Measurements from ENCODE around the gene MCAT. TPM values are rescaled to one million over a fixed set of nuclear protein-coding genes. Genes with fewer than 3 reads are reported as not detected.

Gene MCAT
- polyA plus RNA-seq, 1 experiment = 19.4 TPM

GRCh38 chr22:43157874-43158546 lies 14.8 kb upstream of the MCAT start:
- TF ChIP-seq CTCF (IDR thresholded peaks at IDR 0.05; ENCODE audit: insufficient read depth, low read depth, low read length) = no peak
- ChIA-PET CTCF (interaction anchor here (1.2 kb wide), 1 partner anchor 30 kb away, joined by 4 read pairs; no protein-coding TSS in a partner anchor), POLR2A (no interaction called here)

GRCh38 chr22:43156413-43156812 lies 13.2 kb upstream of the MCAT start:
- ChIA-PET CTCF (no interaction called here), POLR2A (no interaction called here)
- DNase-seq (ENCODE audit: low read depth) = no peak
- H3K27me3 ChIP-seq (ENCODE audit: control insufficient read depth, insufficient read depth, low read length) = no peaks in the 10 kb centered on the region
- H3K4me3 ChIP-seq (ENCODE audit: low read depth, low read length) = no peak overlapping the region
- H3K36me3 ChIP-seq (ENCODE audit: control insufficient read depth, insufficient read depth, low read length) = peaks cover 14% of the 10 kb centered on the region
- TF ChIP-seq CTCF (IDR thresholded peaks at IDR 0.05; ENCODE audit: insufficient read depth, low read depth, low read length) = no peak

More at GRCh38 chr22:43157874-43158546, 14.8 kb upstream of the MCAT start:
- no peak for DNase-seq (ENCODE audit: low read depth)
- Histone ChIP-seq H3K27me3 (ENCODE audit: control insufficient read depth, insufficient read depth, low read length) (no peaks in the 10 kb centered on the region), H3K4me3 (ENCODE audit: low read depth, low read length) (no peak overlapping the region), H3K36me3 (ENCODE audit: control insufficient read depth, insufficient read depth, low read length) (peaks cover 21% of the 10 kb centered on the region)

- Histone ChIP-seq H3K4me3 (ENCODE audit: low read depth, low read length) (no peak overlapping the region), H3K27me3 (ENCODE audit: control insufficient read depth, insufficient read depth, low read length) (no peaks in the 10 kb centered on the region), H3K36me3 (ENCODE audit: control insufficient read depth, insufficient read depth, low read length) (peaks cover 12% of the 10 kb centered on the region)
- ChIA-PET POLR2A (no interaction called here), CTCF (interaction anchor here (1.0 kb wide), 1 partner anchor 9 kb away, joined by 4 read pairs; no protein-coding TSS in a partner anchor)
- TF ChIP-seq CTCF (IDR thresholded peaks at IDR 0.05; ENCODE audit: insufficient read depth, low read depth, low read length) = no peak
- no peak for DNase-seq (ENCODE audit: low read depth)
Measured at GRCh38 chr22:43155789-43156188, 12.6 kb upstream of the MCAT start.

GRCh38 chr22:43154887-43155536 lies 11.8 kb upstream of the MCAT start:
- Histone ChIP-seq H3K36me3 (ENCODE audit: control insufficient read depth, insufficient read depth, low read length) (peaks cover 7% of the 10 kb centered on the region), H3K27me3 (ENCODE audit: control insufficient read depth, insufficient read depth, low read length) (no peaks in the 10 kb centered on the region), H3K4me3 (ENCODE audit: low read depth, low read length) (no peak overlapping the region)
- CTCF ChIA-PET = interaction anchor here (1.0 kb wide), 1 partner anchor 9 kb away, joined by 4 read pairs; no protein-coding TSS in a partner anchor
- POLR2A ChIA-PET = no interaction called here
- no peak for TF ChIP-seq CTCF (IDR thresholded peaks at IDR 0.05; ENCODE audit: insufficient read depth, low read depth, low read length)
- DNase-seq (ENCODE audit: low read depth) = no peak

GRCh38 chr22:43153899-43154298 lies 10.7 kb upstream of the MCAT start:
- no peak for DNase-seq (ENCODE audit: low read depth)
- H3K4me3 ChIP-seq (ENCODE audit: low read depth, low read length) = no peak overlapping the region
- ChIA-PET POLR2A (no interaction called here), CTCF (interaction anchor here (0.6 kb wide), 1 partner anchor 1491 kb away, joined by 3 read pairs; no protein-coding TSS in a partner anchor)
- no peak for TF ChIP-seq CTCF (IDR thresholded peaks at IDR 0.05; ENCODE audit: insufficient read depth, low read depth, low read length)
- H3K27me3 ChIP-seq (ENCODE audit: control insufficient read depth, insufficient read depth, low read length) = no peaks in the 10 kb centered on the region
- peaks cover 3% of the 10 kb centered on the region for H3K36me3 ChIP-seq (ENCODE audit: control insufficient read depth, insufficient read depth, low read length)
